HG03442 (cell line): ENCODE data around the gene PSG3.
"Not testable (repeated sequence)": the region's sequence is repeated elsewhere in the genome, so short reads cannot be mapped to it uniquely, and the experiment has no call there.

Experiments used
- ATAC-seq: cut with Tn5 transposase; IDR thresholded peaks from one replicate; pipeline ENCODE4 v1.9.1; 2021; ENCODE audit warnings: mild to moderate bottlenecking, moderate library complexity; ENCODE audit not compliant: unreplicated experiment

The PSG3 gene

GRCh38 chr19:42740381-42740780, at the start of gene PSG3:
Gene PSG3 (minus strand): TSS chr19:42740481. CDS start chr19:42740384, 97 bp downstream.
- not testable (repeated sequence) for ATAC-seq

- ATAC-seq = not testable (repeated sequence)
These were observed 48.5 kb upstream of the PSG3 start for GRCh38 chr19:42788766-42789165.

GRCh38 chr19:42787766-42788165, 47.5 kb upstream of the PSG3 start:
- ATAC-seq = not testable (repeated sequence)

- not testable (repeated sequence) for ATAC-seq
These were observed 36.7 kb upstream of the PSG3 start for GRCh38 chr19:42776750-42777612.

GRCh38 chr19:42774510-42775158, 34.4 kb upstream of the PSG3 start:
- not testable (repeated sequence) for ATAC-seq

GRCh38 chr19:42767319-42767718, 27.0 kb upstream of the PSG3 start:
- ATAC-seq = not testable (repeated sequence)

- not testable (repeated sequence) for ATAC-seq
These were observed 26.6 kb upstream of the PSG3 start for GRCh38 chr19:42766871-42767270.

- no peak for ATAC-seq
These were observed 24.6 kb upstream of the PSG3 start for GRCh38 chr19:42764836-42765235.

- ATAC-seq = no peak
These were observed 22.5 kb upstream of the PSG3 start for GRCh38 chr19:42762789-42763188.

GRCh38 chr19:42761924-42762295, 21.6 kb upstream of the PSG3 start:
- not testable (repeated sequence) for ATAC-seq

- ATAC-seq = not testable (repeated sequence)
These were observed 21.0 kb upstream of the PSG3 start for GRCh38 chr19:42760954-42761923.

- ATAC-seq = not testable (repeated sequence)
These were observed 18.4 kb upstream of the PSG3 start for GRCh38 chr19:42758667-42759066.

GRCh38 chr19:42752246-42752645, 12.0 kb upstream of the PSG3 start:
- not testable (repeated sequence) for ATAC-seq

GRCh38 chr19:42741726-42742607, 1.7 kb upstream of the PSG3 start:
- ATAC-seq = not testable (repeated sequence)

GRCh38 chr19:42737581-42738011, 2.7 kb downstream of the PSG3 start:
- ATAC-seq = not testable (repeated sequence)

GRCh38 chr19:42728341-42728740, 11.9 kb downstream of the PSG3 start:
- ATAC-seq = not testable (repeated sequence)

GRCh38 chr19:42714000-42714399, 26.3 kb downstream of the PSG3 start:
- ATAC-seq = not testable (repeated sequence)

- not testable (repeated sequence) for ATAC-seq
These were observed 27.5 kb downstream of the PSG3 start for GRCh38 chr19:42712753-42713152.

GRCh38 chr19:42710986-42711385, 29.3 kb downstream of the PSG3 start:
- ATAC-seq = not testable (repeated sequence)

- ATAC-seq = no peak
These were observed 42.4 kb downstream of the PSG3 start for GRCh38 chr19:42697884-42698283.
